Fibroblast of skin of abdomen (primary cell): ENCODE data around the gene GXYLT2.
A peak's percentile ranks its signal among the peaks of the same experiment; 100 is the strongest.
"Not testable (repeated sequence)": the region's sequence is repeated elsewhere in the genome, so short reads cannot be mapped to it uniquely, and the experiment has no call there.

Experiments used
- DNase-seq: peaks from one replicate; pipeline ENCODE4 v3.0.0-alpha.2; 2013

GXYLT2 gene

GRCh38 chr3:72892870-72893269, 5.0 kb downstream of the GXYLT2 start:
- DNase-seq, result no peak

- DNase-seq, result no peak
These were observed 7.2 kb downstream of the GXYLT2 start for GRCh38 chr3:72894976-72895552.

DNA sequence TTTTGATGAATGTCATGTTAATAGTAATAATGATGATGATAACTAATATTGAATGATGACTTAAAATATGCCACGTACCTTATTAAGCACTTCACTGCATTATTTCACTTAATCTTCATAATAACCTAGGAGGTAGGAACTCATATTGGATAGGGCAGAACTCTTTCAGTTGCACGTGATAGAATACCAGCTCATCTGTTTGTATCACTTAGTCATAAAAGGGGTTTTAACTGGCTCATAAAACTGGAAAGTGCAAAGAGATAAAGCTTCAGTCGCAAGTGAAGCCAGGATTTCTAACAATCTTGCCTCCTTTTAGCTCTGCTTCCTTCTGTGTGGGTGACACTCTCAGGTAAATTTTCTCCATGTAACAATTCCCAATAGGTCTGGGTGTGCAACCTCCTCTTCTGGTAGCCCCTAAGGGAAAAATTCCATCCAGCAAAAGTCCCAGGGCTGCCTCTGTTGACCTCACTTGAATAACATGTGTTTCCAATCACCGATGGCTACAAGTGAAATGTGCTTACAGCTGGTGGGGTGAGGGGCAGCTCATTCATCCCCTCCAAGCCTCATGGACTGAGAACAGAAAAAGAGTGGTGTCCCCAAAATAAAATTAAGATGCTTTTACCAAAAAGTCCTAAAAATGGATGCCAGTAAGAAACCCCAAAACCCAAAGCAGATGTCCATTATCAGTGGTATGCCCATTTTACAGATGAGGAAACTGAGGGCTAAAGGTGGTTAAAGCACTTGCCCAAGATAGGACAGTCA, 9.3 kb downstream of the GXYLT2 start:
- peak; percentile 73 for DNase-seq

GRCh38 chr3:72897758-72898007, 9.8 kb downstream of the GXYLT2 start:
- no peak for DNase-seq

- peak; percentile 61 for DNase-seq
These were observed 11.5 kb downstream of the GXYLT2 start for GRCh38 chr3:72899349-72899765.

GRCh38 chr3:72900048-72900447, 12.2 kb downstream of the GXYLT2 start:
- DNase-seq, result no peak

GRCh38 chr3:72901840-72902239, 14.0 kb downstream of the GXYLT2 start:
- no peak for DNase-seq

DNA sequence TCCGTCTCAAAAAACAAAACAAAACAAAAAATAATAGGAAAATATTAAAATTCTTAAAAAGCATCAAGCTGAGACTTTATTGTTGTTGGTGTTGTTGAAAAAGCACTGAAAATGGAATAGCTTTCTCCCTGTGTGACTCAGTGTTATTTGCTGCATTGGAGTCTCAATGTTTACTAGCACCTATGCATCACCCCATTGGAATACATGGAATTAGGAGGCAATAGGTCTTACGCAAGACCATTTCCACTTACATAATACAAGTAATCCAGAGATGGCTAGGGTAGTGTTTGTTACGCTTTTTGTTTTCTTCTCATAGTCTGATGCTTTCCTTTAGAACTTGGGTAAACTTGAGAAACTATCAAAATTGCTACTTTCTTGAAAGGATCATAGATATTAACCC, 15.2 kb downstream of the GXYLT2 start:
- peak; percentile 83 for DNase-seq

GRCh38 chr3:72904163-72904562, 16.3 kb downstream of the GXYLT2 start:
- DNase-seq, result no peak

DNA sequence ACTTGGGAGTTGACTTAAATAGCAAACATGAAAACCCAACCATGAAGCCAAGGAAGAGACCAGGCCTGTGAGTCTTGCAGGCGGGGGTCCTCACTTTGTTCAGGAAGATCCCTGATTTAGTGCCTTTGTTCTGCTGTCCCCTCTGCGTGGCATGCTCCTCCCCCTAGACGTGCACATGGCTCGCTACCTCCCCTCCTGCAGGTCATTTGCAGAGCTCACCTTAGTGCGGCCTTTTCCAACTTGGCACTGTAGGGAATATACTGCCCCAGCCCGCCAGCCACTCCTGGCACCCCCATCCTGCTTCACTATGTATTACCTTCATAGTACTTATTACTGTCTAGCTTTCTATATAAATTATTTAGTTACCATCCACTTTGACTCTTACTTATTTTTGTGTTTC, 18.3 kb downstream of the GXYLT2 start:
- DNase-seq, result no peak

- DNase-seq, result peak; percentile 92
These were observed 19.4 kb downstream of the GXYLT2 start for GRCh38 chr3:72907131-72907711.

DNA sequence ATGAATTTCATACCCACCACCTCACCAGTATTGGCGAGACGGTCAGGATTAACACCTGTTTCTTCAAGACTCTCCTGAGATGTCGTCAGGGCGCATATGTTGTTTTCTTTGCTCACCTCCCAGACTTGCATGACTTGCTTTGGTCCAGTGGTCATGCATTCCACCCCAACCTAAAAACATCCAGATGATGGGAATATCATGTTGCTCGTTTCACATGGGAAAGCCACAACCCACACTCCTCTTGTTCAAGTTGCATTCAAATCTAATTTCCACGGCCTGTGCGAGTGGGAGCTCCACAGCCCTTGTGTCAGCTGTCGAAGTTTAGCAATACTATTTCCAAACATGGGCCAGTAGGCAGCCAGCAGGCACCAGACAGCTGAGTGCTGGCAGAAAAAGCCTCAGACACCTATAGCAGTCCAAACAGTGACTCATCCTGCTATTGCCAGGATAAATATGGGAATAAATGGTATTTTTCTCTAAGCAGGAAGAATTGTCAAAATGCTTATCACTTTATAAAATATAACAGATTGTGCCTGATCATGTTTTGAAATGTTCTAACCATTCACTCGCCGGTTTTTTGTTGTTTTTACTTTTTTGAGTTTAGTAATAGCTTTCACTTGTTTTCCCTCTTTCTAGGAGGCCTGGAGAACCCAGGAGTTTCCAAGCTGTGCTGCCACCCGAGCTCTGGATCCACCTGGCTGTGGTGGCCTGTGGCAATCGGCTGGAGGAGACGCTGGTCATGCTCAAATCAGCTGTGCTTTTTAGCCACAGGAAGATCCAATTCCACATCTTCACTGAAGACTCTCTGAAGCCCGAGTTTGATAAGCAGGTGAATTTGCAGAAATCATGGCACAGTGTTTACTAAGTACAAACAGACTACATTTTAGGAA, 20.1 kb downstream of the GXYLT2 start:
- DNase-seq, result peak; percentile 86

DNA sequence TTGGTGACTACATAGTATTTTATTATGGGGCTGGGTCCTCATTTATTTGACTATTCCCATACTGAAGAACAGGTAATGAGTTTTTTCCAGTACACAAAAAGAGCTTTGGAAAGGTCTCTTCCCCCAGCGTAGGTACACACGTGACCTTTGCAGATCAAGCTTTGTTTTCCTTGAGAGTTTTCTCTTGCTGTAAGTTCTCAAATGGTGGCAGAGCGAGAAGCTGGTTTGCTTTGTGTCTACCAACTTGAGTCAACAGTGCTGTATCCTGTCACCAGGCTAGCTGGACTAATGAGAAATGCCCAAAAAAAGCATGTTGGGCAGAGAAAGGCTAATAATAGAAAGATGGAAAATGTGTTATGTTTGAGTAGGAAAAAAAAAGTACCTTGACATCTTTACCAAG, 21.7 kb downstream of the GXYLT2 start:
- DNase-seq, result no peak

DNA sequence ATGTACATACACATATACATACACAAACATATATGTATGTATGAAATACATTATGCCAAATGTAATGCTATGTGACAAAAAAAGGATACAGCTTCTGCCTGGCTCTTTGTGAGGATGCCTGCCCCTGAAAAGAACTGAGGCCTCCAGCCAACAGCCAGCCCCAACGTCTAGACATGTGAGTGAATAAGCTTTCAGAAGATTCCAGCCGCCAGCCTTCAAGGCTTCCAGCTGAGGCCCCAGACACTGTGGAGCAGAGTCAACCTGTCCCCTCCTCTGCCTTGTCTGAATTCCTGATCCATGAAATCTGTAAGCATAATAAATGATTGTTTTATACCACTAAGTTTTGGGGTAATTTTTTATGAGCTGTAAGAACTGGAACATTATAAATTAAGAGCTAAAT, 24.7 kb downstream of the GXYLT2 start:
- peak; percentile 62 for DNase-seq

- DNase-seq, result no peak
These were observed 26.5 kb downstream of the GXYLT2 start for GRCh38 chr3:72914383-72914782.

- no peak for DNase-seq
These were observed 28.4 kb downstream of the GXYLT2 start for GRCh38 chr3:72916250-72916649.

- DNase-seq, result no peak
These were observed 31.7 kb downstream of the GXYLT2 start for GRCh38 chr3:72919520-72919919.

- no peak for DNase-seq
These were observed 36.2 kb downstream of the GXYLT2 start for GRCh38 chr3:72924055-72924454.

DNA sequence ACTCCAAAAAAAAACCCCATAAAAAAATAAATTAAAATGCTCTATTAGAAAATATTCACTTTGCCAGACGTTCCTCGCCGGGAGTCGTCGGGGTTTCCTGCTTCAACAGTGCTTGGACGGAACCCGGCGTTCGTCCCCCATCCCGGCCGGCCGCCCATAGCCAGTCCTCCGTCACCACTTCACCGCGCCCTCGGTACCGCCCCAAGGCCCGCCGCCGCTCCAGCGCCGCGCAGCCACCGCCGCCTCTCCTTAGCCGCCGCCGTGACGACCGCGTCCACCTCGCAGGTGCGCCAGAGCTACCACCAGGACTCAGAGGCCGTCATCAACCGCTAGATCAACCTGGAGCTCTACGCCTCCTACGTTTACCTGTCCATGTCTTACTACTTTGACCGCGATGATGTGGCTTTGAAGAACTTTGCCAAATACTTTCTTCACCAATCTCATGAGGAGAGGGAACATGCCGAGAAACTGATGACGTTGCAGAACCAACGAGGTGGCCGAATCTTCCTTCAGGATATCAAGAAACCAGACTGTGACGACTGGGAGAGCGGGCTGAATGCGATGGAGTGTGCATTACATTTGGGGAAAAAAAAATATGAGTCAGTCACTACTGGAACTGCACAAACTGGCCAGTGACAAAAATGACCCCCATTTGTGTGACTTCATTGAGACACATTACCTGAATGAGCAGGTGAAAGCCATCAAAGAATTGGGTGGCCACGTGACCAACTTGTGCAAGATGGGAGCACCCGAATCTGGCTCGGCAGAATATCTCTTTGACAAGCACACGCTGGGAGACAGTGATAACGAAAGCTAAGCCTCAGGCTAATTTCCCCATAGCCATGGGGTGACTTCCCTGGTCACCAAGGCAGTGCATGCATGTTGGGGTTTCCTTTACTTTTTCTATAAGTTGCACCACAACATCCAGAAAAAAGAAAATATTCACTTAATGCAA, 41.2 kb downstream of the GXYLT2 start:
- DNase-seq, result not testable (repeated sequence)

DNA sequence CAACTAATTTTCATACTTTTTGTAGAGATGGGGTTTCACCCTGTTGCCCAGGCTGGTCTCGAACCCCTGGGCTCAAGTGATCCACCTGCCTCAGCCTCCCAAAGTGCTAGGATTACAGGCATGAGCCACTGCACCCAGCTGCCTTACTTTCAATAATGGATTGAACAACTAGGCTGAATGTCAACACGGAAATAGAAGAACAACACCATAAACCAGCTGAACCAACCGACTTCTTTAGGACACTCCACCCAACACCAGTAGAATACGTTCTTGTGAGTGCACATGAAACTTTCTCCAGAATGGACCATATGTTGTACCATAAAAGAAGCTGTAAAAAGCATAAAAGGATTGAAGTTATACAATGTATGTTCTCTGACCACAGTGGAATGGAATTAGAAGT, 42.9 kb downstream of the GXYLT2 start:
- no peak for DNase-seq

GRCh38 chr3:72932416-72932815, 44.6 kb downstream of the GXYLT2 start:
- no peak for DNase-seq
